Fibroblast of skin of left biceps (primary cell): Measurements from ENCODE around the gene ICOS.
"Not testable (repeated sequence)": the region's sequence is repeated elsewhere in the genome, so short reads cannot be mapped to it uniquely, and the experiment has no call there.

Experiments
- DNase-seq, 2 experiments: peaks; one replicate each; pipeline ENCODE4 v3.0.0-alpha.2; 2013; ENCODE audit warnings: low read depth in 2 of 2

The ICOS gene

GRCh38 chr2:203973676-203974075, 37.1 kb downstream of the ICOS start:
- DNase-seq = no peak

GRCh38 chr2:203975912-203976311, 39.3 kb downstream of the ICOS start:
- DNase-seq = no peak

GRCh38 chr2:203982276-203982675, 45.7 kb downstream of the ICOS start:
- DNase-seq = no peak

- DNase-seq = no peak
These were observed 46.6 kb downstream of the ICOS start for GRCh38 chr2:203983064-203983715.

GRCh38 chr2:203985978-203986377, 49.4 kb downstream of the ICOS start:
- DNase-seq = not testable (repeated sequence)

GRCh38 chr2:203987959-203988358, 51.4 kb downstream of the ICOS start:
- no peak for DNase-seq

- DNase-seq = no peak
These were observed 52.1 kb downstream of the ICOS start for GRCh38 chr2:203988500-203989260.

- DNase-seq = no peak
These were observed 53.0 kb downstream of the ICOS start for GRCh38 chr2:203989521-203989920.

GRCh38 chr2:203992509-203992908, 55.9 kb downstream of the ICOS start:
- DNase-seq = no peak

GRCh38 chr2:203993011-203993410, 56.4 kb downstream of the ICOS start:
- DNase-seq = no peak

- no peak for DNase-seq
These were observed 57.0 kb downstream of the ICOS start for GRCh38 chr2:203993560-203993959.

GRCh38 chr2:203994735-203995134, 58.2 kb downstream of the ICOS start:
- no peak for DNase-seq

- no peak for DNase-seq
These were observed 60.1 kb downstream of the ICOS start for GRCh38 chr2:203996692-203997091.

- no peak for DNase-seq
These were observed 60.9 kb downstream of the ICOS start for GRCh38 chr2:203997481-203997880.

- DNase-seq = no peak
These were observed 61.6 kb downstream of the ICOS start for GRCh38 chr2:203997980-203998809.

- no peak for DNase-seq
These were observed 63.3 kb downstream of the ICOS start for GRCh38 chr2:203999835-204000234.

GRCh38 chr2:204000446-204000845, 63.9 kb downstream of the ICOS start:
- no peak for DNase-seq

- no peak for DNase-seq
These were observed 66.9 kb downstream of the ICOS start for GRCh38 chr2:204003276-204003990.

GRCh38 chr2:204004912-204005311, 68.3 kb downstream of the ICOS start:
- no peak for DNase-seq

GRCh38 chr2:204005940-204006721, 69.6 kb downstream of the ICOS start:
- DNase-seq = no peak

- no peak for DNase-seq
These were observed 71.8 kb downstream of the ICOS start for GRCh38 chr2:204008352-204008751.
